GM19395 (cell line): ENCODE data around the gene STK39.
"Not testable (repeated sequence)": the region's sequence is repeated elsewhere in the genome, so short reads cannot be mapped to it uniquely, and the experiment has no call there.

Source experiments
- ATAC-seq: cut with Tn5 transposase; IDR thresholded peaks from one replicate; pipeline ENCODE4 v1.9.1; 2021; ENCODE audit warnings: mild to moderate bottlenecking, moderate library complexity; ENCODE audit not compliant: unreplicated experiment

The STK39 gene

GRCh38 chr2:168143813-168144212 lies 103.6 kb downstream of the STK39 start:
- ATAC-seq, result no peak

DNA sequence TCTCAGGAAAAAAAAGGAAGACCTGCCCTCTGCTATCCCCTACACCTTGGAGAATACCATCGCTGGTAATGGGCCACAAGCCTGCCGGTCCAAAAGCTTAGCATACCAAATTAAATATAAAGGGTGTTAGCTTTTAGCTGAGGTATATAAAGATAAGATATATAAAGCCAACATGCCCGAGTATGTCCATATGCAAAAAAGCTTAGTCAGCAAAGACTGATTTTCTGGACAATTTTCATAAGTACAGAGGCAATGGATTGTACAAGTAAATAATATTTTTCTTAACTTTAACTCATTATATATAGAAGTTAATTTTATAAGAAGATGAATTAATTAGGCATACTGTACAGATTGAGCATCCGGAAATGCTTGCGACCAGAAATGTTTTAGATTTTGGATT lies 106.5 kb downstream of the STK39 start:
- ATAC-seq, result no peak

DNA sequence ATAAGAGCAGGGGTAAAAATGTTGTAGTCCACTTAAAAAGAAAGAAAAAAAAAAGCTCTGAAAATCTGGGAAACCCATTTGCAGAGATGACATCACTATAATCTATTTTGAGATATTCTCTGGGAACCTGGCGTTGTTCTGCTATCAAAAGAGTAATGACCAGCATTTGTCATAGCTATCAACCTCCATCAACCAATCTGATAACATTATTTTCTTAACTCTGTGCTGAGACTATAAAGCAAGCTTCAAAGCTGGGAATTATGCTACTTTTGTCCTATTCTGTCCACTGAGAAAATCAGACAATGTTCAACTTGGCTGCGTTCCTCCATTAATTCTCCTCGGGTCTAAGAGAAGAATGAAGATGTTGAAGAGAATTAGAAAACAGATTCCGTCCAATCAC lies 107.5 kb downstream of the STK39 start:
- ATAC-seq, result no peak

- no peak for ATAC-seq
These were observed 108.5 kb downstream of the STK39 start for GRCh38 chr2:168138901-168139300.

- ATAC-seq, result no peak
These were observed 109.0 kb downstream of the STK39 start for GRCh38 chr2:168138374-168138773.

GRCh38 chr2:168137510-168138180 lies 109.8 kb downstream of the STK39 start:
- no peak for ATAC-seq

DNA sequence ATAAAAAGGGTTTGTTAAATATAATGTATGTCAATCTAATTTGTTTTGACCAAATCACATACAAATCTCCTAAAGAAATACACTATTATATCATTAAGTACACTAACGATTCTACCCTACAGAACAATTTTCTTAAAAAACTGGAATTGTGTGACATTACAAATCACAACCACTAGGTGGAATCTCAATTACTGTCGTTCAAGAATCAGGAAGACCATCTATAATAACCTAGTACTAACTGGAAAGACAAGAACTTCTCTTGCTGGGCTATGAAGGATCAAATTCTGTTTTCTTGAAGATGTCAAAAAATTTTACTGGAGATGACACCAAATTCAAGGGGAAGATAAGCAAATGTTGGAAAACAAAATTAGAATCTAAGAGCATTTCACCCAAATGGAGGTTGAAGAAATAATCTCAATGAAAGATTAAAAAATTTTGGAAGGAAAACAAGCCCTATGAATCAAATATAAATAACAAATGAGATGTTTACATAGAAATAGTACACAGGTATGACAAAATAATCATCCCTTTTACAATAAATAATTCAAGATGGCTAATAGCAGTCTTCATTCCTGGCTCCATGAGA lies 110.9 kb downstream of the STK39 start:
- peak; percentile 88 for ATAC-seq

- no peak for ATAC-seq
These were observed 111.8 kb downstream of the STK39 start for GRCh38 chr2:168135630-168136029.

DNA sequence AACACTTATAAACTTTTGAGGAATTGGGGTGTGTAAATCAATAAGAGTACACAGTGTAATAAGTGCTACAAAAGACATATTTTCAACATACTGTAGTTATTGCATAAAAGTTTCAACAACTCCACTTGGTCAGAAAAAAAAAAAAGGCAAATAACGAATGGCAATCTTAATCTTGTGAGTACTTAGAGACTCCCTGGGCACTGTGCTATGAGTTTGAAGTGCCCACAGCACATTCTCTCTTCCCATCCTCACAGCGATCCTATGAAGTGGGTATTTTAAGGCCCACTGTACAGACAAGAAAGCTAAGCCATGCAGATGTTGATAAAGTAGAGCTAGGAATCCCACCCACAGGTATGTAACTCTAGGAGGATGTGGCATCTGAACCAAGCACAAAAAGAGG lies 112.3 kb downstream of the STK39 start:
- no peak for ATAC-seq

- ATAC-seq, result no peak
These were observed 112.9 kb downstream of the STK39 start for GRCh38 chr2:168134485-168134884.

GRCh38 chr2:168132389-168132788 lies 115.0 kb downstream of the STK39 start:
- no peak for ATAC-seq

DNA sequence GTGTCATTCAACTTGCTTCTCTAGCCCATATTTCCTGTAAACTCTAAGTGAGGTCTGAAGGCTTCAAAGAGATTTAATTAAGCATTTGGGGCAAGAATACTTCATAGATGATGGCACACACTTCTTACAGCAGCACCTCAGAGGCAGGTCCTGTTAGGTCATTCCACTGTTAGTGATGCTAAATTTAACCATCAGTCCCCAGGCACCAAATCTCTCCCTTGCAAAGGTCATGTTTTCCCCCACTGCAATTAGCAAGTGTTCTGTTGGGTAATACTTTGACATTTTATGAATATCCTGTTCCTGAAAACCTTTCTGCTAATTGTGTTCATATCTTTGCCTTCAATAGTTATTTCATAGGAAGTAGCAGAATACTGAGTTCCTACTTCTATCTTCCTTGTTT lies 117.0 kb downstream of the STK39 start:
- ATAC-seq, result no peak

- ATAC-seq, result no peak
These were observed 120.0 kb downstream of the STK39 start for GRCh38 chr2:168127371-168127770.

- ATAC-seq, result not testable (repeated sequence)
These were observed 125.2 kb downstream of the STK39 start for GRCh38 chr2:168122210-168122609.

DNA sequence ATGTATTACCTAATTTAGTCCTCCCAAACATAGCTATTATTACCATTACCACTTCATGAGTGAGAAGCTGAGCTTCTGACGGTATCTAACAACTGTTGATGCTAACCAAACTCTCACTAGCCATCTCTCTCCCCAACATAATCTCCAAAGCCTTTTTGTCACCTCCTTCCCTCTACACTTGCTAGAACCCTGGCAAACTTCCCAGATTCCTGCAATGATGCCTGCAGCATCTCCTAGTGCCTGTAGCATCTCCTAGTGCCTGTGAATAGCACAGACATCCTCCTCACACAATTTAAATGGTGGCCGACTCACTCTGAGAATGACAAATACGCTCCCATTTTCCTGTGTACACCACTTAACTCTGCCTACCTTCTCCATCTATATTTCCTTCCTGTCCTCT lies 126.7 kb downstream of the STK39 start:
- ATAC-seq, result no peak

- ATAC-seq, result no peak
These were observed 127.1 kb downstream of the STK39 start for GRCh38 chr2:168120310-168120709.

- peak; percentile 67 for ATAC-seq
These were observed 127.8 kb downstream of the STK39 start for GRCh38 chr2:168119515-168120141.

- peak; percentile 84 for ATAC-seq
These were observed 128.5 kb downstream of the STK39 start for GRCh38 chr2:168118733-168119514.

GRCh38 chr2:168116448-168116847 lies 130.9 kb downstream of the STK39 start:
- no peak for ATAC-seq

- no peak for ATAC-seq
These were observed 132.8 kb downstream of the STK39 start for GRCh38 chr2:168114619-168115018.

DNA sequence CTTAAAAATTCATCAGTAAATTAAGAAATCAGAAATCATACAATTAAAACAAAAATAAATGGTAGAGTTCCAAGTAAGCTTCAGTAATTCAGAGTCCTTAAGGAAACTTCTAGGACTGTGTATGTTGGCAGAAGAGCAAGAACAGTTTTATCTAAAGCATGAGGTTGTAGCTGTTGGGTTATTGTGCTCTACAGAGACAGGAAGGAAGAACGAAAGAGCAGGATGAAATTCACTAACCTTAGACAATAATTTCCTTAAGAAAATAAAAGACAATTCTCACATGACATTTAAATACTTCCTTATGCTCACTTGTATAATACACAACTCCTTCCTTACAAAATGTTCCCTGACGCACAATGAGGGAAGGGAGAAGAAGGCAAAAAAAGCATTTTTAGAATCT lies 133.4 kb downstream of the STK39 start:
- no peak for ATAC-seq

DNA sequence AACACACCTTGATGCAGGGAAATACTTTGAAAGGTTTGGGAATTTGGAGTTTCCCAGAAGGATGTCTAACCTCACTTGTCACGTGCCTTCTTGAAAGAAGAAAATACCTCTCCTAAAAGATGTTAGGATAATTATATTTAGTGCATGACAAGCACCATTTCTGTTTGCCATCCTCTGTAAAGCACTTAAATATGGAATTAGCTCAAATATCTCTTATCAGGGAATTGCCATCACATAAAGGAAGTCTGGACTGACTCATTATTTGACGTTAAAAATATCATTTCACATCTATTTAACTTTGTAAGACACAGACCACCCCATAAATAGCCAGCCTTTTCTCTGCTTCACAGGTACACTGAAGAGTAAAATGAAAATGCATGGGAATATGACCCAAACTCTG lies 140.1 kb downstream of the STK39 start:
- no peak for ATAC-seq
